Neutrophil (primary cell): ENCODE results near the gene TSPAN8.

Source experiments
- H3K27ac ChIP-seq: fragments of 200-600 bp; sonication (generic); 2 replicates; pipeline ENCODE4 v1.5.1; 2016; ENCODE audit warnings: mild to moderate bottlenecking, moderate library complexity
- H3K27me3 ChIP-seq: fragments of 200-600 bp; sonication (generic); 2 replicates; pipeline ENCODE4 v1.6.0; 2016; ENCODE audit warnings: mild to moderate bottlenecking
- H3K36me3 ChIP-seq: fragments of 200-600 bp; sonication (generic); 2 replicates; pipeline ENCODE4 v1.5.1; 2017
- H3K4me1 ChIP-seq, 2 experiments: fragments of 200-600 bp in 1 of 2; sonication (generic) in 1 of 2; 1 replicate in 1 of 2; 2 replicates in 1 of 2; pipeline versions ENCODE4 v1.5.1 to v1.6.1; 2013 to 2016; ENCODE audit warnings: low read depth in 1 of 2, low read length in 1 of 2, mild to moderate bottlenecking in 1 of 2, moderate library complexity in 1 of 2; ENCODE audit not compliant: control insufficient read depth in 1 of 2, insufficient read depth in 1 of 2
- H3K4me3 ChIP-seq, 2 experiments: fragments of 200-600 bp in 1 of 2; sonication (generic) in 1 of 2; 1 replicate in 1 of 2; 2 replicates in 1 of 2; pipeline ENCODE4 v1.5.1; 2013 to 2016; ENCODE audit warnings: low read depth in 1 of 2, low read length in 1 of 2, mild to moderate bottlenecking in 1 of 2, moderate library complexity in 1 of 2
- H3K9me3 ChIP-seq: fragments of 200-600 bp; sonication (generic); 2 replicates; pipeline ENCODE4 v1.5.1; 2016
- TF ChIP-seq, protein P1 (sequence below): fragments of 200-600 bp; sonication (generic); IDR thresholded peaks from 2 replicates; pipeline ENCODE4 v1.5.1; 2016; ENCODE audit warnings: antibody characterized with exemption

TSPAN8 gene

DNA sequence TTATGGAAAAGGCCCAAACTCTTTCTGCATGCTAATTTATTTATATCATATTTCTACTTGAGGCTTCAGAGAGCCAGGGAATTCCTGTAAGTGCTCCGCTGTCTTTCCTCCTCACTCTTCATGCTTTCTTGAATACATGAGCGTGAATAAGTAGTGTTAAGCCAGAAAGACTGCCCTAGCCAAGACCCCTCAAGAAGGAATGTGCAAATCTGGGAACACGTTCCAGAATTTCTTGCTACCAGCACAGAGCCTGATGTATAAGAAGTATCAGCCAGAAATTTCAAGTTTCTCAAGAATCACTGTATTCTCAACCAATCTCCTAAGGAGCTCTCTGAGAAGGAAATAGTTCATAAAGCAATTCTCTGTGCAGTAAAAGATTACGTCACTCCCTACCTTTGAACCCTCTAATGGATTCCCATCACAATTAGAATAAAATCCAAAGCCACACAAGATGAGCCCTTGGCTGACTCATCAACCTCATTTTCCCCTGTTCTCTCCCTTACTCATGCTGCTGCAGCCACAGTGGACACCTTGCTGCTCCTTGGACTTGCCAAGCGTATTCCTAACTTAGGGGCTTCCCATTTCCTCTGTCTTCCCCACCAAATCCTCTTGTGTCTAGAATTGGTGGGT lies 6.9 kb upstream of the TSPAN8 start:
- peaks cover 8% of the 10 kb centered on the region for H3K9me3 ChIP-seq
- H3K27ac ChIP-seq = no peak overlapping the region
- no peak overlapping the region for H3K4me3 ChIP-seq
- no peaks in the 10 kb centered on the region for H3K36me3 ChIP-seq
- TF ChIP-seq, protein P1, sequence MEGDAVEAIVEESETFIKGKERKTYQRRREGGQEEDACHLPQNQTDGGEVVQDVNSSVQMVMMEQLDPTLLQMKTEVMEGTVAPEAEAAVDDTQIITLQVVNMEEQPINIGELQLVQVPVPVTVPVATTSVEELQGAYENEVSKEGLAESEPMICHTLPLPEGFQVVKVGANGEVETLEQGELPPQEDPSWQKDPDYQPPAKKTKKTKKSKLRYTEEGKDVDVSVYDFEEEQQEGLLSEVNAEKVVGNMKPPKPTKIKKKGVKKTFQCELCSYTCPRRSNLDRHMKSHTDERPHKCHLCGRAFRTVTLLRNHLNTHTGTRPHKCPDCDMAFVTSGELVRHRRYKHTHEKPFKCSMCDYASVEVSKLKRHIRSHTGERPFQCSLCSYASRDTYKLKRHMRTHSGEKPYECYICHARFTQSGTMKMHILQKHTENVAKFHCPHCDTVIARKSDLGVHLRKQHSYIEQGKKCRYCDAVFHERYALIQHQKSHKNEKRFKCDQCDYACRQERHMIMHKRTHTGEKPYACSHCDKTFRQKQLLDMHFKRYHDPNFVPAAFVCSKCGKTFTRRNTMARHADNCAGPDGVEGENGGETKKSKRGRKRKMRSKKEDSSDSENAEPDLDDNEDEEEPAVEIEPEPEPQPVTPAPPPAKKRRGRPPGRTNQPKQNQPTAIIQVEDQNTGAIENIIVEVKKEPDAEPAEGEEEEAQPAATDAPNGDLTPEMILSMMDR = no peak
- H3K4me1 ChIP-seq = no peaks in the 10 kb centered on the region
- no peaks in the 10 kb centered on the region for H3K27me3 ChIP-seq

DNA sequence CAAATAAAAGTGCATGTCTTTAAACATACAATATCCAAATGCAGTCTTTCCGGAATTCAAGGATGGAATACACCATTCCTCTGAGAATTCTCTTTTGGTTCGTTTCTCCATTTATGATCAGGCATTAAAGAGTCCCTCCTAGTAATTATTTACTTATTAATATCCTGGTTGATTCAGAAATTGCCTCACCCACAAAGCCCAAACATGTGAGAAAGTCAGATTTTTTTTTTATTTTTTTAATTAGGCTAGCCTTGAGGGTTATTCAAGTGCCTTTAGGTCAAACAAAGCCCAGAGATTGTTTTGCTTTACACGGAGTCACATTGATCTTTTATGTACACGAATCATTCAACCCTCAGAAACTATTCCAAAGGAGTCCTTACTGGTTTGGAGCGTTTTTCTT lies 6.4 kb upstream of the TSPAN8 start:
- TF ChIP-seq, protein P1 = no peak
- Histone ChIP-seq H3K36me3 (no peaks in the 10 kb centered on the region), H3K4me3 (no peak overlapping the region), H3K27me3 (no peaks in the 10 kb centered on the region), H3K4me1 (no peaks in the 10 kb centered on the region), H3K27ac (no peak overlapping the region), H3K9me3 (peaks cover 8% of the 10 kb centered on the region)

DNA sequence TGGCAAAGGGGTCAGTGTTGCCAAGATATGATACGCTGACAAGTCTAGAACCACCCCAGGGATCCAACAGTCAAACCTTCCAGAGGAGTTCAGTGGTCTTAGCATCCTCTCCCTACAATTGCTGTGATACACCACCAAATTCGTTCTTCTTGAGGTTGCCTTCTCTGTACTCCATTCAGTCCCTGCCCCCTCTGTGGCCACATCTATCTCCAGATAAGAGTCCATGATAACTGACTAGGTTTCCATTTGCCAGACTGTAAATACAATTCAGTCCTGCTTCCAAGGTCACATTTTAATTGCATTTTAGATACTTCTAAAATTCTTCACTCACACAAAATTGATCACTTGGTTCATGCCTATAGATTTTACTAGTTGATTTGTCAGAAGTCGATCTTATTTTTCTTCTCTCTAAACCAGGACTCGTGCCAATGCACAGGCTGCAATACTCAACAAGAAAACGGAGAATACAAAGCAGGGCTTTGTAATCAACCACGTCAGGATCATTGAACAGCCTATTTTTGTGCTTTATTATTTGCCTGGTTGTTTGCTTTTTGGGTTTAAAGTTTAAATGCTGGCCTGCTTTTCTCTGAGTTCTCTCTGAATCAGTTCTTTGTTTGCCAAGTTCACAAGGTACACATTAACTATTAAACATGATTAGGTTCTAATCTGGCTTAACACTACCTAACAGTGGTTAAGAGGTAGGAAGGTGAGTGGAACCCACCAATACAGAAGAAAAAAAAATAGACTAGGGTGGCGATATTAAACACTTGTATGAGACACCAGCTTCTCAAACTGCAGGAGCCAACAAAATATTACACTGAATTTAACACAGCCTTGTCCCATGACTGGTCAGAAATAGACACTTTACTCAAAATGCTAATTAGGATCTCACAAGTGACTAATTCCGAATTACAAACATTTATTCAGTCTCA lies 5.3 kb upstream of the TSPAN8 start:
- no peaks in the 10 kb centered on the region for H3K4me1 ChIP-seq
- H3K9me3 ChIP-seq = peaks cover 8% of the 10 kb centered on the region
- no peaks in the 10 kb centered on the region for H3K36me3 ChIP-seq
- no peaks in the 10 kb centered on the region for H3K27me3 ChIP-seq
- TF ChIP-seq, protein P1 = no peak
- H3K27ac ChIP-seq = no peak overlapping the region
- no peak overlapping the region for H3K4me3 ChIP-seq

DNA sequence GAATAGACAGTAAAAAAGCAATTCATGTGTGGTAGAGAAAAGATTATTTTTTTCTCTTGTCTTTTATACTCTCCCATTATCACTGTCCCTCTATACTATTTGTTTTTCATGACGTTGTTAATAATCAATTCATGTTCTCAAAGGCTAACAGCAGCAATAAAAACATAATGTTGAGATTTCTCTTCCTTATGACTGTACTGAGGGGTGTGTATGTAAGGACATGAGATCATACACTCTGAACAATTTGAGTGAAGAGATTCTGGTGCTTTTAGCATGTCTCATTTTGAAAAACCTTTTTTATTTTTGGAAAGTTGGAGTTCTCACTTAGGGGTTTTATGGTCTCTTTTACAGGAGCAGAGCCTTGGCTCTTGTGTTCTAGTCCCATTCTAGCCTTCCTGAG lies 3.8 kb upstream of the TSPAN8 start:
- TF ChIP-seq, protein P1 = no peak
- Histone ChIP-seq H3K36me3 (no peaks in the 10 kb centered on the region), H3K27ac (no peak overlapping the region), H3K27me3 (no peaks in the 10 kb centered on the region), H3K9me3 (peaks cover 8% of the 10 kb centered on the region), H3K4me1 (no peaks in the 10 kb centered on the region), H3K4me3 (no peak overlapping the region)

DNA sequence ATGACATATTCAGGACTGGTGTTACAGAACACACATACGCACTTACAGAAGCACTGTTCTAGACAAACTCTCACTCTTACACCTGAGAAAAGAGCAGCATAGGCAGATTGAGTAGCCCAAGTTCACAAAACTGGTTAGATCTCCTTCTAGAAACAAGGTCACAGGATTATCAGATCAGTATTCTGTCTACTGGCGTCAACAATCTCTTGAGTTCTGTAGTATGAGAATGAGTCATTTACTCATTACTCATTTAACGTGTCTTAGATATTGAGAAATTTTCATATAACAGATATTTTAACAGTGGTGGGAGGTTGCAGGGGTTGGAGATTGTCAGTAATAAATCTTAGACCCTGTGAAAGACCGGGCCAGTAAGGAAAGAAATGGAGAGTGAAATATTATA lies 2.8 kb upstream of the TSPAN8 start:
- H3K27ac ChIP-seq = no peak overlapping the region
- no peaks in the 10 kb centered on the region for H3K27me3 ChIP-seq
- no peaks in the 10 kb centered on the region for H3K36me3 ChIP-seq
- H3K4me1 ChIP-seq = no peaks in the 10 kb centered on the region
- peaks cover under 1% of the 10 kb centered on the region for H3K9me3 ChIP-seq
- TF ChIP-seq, protein P1 = no peak
- H3K4me3 ChIP-seq = no peak overlapping the region
